LNCAP (cell line): ENCODE results near the gene TSSK3.

Source experiments
- CTCF ChIP-seq: fragments of 450-650 bp; IDR thresholded peaks from 2 replicates; pipeline ENCODE4 v1.5.1; 2017; ENCODE audit warnings: mild to moderate bottlenecking

TSSK3 gene

GRCh38 chr1:32393136-32393535 is 30.8 kb downstream of the TSSK3 start:
- TF ChIP-seq CTCF: no peak

GRCh38 chr1:32393832-32394140 is 31.4 kb downstream of the TSSK3 start:
- no peak for TF ChIP-seq CTCF

GRCh38 chr1:32394141-32394889 is 32.0 kb downstream of the TSSK3 start, which contains the start of gene BSDC1:
Gene BSDC1 (minus strand): TSS chr1:32394441. CDS start chr1:32394414, 27 bp downstream.
- TF ChIP-seq CTCF: no peak

- TF ChIP-seq CTCF: no peak
These were observed 32.6 kb downstream of the TSSK3 start for GRCh38 chr1:32394890-32395432.

GRCh38 chr1:32398401-32398800 is 36.1 kb downstream of the TSSK3 start:
- TF ChIP-seq CTCF: no peak

- no peak for TF ChIP-seq CTCF
These were observed 37.5 kb downstream of the TSSK3 start for GRCh38 chr1:32399843-32400242.

- TF ChIP-seq CTCF: peak; percentile 87
These were observed 38.7 kb downstream of the TSSK3 start for GRCh38 chr1:32400876-32401631.
